ENCODE data around the gene ADCK1.

DNA sequence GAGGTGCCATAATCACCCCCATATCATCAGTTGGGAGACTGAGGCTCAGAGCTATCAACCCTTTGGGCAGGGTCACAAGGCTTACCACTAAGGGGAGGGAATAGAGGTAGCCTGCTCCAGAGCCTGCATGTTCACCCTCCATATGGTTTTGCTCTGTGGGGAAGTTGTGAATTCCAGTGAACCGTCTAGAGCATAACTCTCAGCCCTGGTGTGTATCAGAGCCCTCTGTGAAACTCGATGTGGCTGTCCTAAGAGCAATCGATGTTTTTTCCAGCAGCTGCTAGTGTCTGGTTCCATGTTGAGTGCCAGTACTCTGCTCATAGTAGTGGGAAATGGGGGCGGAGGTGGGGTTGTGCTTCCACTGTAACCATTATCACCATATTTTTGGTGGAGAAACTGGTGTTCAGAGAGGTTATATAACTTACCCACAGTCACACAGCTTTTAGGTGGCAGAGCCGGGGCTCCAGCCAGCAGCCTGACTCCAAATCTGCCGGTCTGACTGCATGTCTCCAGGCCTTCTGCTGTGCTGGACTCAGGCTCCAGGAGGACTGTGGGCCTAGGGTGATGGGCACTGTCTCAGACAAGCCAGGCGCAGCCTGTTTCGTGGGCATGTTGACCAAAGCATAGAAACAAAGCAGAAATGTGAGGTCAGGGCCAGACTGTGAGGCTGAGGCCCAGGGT, 104.2 kb downstream of the ADCK1 start:
- no peak for TF ChIP-seq FOXM1 (IDR thresholded peaks at IDR 0.05; ENCODE audit: borderline replicate concordance, low read depth)
- TF ChIP-seq EP300 (IDR thresholded peaks at IDR 0.05; ENCODE audit: borderline replicate concordance), result no peak
- TF ChIP-seq TAF1 (IDR thresholded peaks at IDR 0.05; ENCODE audit: low read depth), result no peak
- TF ChIP-seq, protein P1, sequence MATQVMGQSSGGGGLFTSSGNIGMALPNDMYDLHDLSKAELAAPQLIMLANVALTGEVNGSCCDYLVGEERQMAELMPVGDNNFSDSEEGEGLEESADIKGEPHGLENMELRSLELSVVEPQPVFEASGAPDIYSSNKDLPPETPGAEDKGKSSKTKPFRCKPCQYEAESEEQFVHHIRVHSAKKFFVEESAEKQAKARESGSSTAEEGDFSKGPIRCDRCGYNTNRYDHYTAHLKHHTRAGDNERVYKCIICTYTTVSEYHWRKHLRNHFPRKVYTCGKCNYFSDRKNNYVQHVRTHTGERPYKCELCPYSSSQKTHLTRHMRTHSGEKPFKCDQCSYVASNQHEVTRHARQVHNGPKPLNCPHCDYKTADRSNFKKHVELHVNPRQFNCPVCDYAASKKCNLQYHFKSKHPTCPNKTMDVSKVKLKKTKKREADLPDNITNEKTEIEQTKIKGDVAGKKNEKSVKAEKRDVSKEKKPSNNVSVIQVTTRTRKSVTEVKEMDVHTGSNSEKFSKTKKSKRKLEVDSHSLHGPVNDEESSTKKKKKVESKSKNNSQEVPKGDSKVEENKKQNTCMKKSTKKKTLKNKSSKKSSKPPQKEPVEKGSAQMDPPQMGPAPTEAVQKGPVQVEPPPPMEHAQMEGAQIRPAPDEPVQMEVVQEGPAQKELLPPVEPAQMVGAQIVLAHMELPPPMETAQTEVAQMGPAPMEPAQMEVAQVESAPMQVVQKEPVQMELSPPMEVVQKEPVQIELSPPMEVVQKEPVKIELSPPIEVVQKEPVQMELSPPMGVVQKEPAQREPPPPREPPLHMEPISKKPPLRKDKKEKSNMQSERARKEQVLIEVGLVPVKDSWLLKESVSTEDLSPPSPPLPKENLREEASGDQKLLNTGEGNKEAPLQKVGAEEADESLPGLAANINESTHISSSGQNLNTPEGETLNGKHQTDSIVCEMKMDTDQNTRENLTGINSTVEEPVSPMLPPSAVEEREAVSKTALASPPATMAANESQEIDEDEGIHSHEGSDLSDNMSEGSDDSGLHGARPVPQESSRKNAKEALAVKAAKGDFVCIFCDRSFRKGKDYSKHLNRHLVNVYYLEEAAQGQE (IDR thresholded peaks at IDR 0.05; ENCODE audit: low read depth), result no peak
- no peak for TF ChIP-seq TCF12 (IDR thresholded peaks at IDR 0.05; ENCODE audit: low read depth)
- TF ChIP-seq, protein P2, sequence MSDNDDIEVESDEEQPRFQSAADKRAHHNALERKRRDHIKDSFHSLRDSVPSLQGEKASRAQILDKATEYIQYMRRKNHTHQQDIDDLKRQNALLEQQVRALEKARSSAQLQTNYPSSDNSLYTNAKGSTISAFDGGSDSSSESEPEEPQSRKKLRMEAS (IDR thresholded peaks at IDR 0.05), result no peak
- TF ChIP-seq, protein P3, sequence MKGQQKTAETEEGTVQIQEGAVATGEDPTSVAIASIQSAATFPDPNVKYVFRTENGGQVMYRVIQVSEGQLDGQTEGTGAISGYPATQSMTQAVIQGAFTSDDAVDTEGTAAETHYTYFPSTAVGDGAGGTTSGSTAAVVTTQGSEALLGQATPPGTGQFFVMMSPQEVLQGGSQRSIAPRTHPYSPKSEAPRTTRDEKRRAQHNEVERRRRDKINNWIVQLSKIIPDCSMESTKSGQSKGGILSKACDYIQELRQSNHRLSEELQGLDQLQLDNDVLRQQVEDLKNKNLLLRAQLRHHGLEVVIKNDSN (IDR thresholded peaks at IDR 0.05), result no peak
- TF ChIP-seq EGR1 (IDR thresholded peaks at IDR 0.05), result no peak
- no peak for TF ChIP-seq NFIC (IDR thresholded peaks at IDR 0.05)
- TF ChIP-seq YY1 (IDR thresholded peaks at IDR 0.05; ENCODE audit: low read depth), result no peak
- TF ChIP-seq CEBPB (IDR thresholded peaks at IDR 0.05), result no peak
- no peak for TF ChIP-seq CREB1 (IDR thresholded peaks at IDR 0.05; ENCODE audit: low read depth)
- no peak for TF ChIP-seq TEAD4 (IDR thresholded peaks at IDR 0.05)
